Mesenchymal stem cell (in vitro differentiated cells and primary cell): ENCODE measurements around the gene RHEX.

Source experiments
- DNase-seq: peaks from one replicate; pipeline ENCODE4 v3.0.0-alpha.2; 2013
- H2AFZ ChIP-seq: one replicate; pipeline ENCODE4 v1.6.1; 2013; ENCODE audit warnings: low read depth, mild to moderate bottlenecking, control low read depth, inconsistent platforms, low read length, moderate library complexity
- H2AK5ac ChIP-seq: 2 replicates; pipeline ENCODE4 v1.6.1; 2013; ENCODE audit warnings: low read length, moderate library complexity, mild to moderate bottlenecking, inconsistent platforms; ENCODE audit not compliant: severe bottlenecking
- H2BK120ac ChIP-seq: one replicate; pipeline ENCODE4 v1.6.1; 2013; ENCODE audit warnings: low read depth, mild to moderate bottlenecking, inconsistent platforms, low read length, moderate library complexity
- H2BK12ac ChIP-seq, 2 experiments: one replicate each; pipeline ENCODE4 v1.6.1; 2013; ENCODE audit warnings: inconsistent platforms in 2 of 2, low read length in 2 of 2, mild to moderate bottlenecking in 2 of 2, moderate library complexity in 2 of 2, control low read depth in 1 of 2
- H2BK15ac ChIP-seq: one replicate; pipeline ENCODE4 v1.6.1; 2013; ENCODE audit warnings: mild to moderate bottlenecking, low read depth, inconsistent platforms; ENCODE audit not compliant: poor library complexity, severe bottlenecking
- H2BK5ac ChIP-seq: 2 replicates; pipeline ENCODE4 v1.6.1; 2013; ENCODE audit warnings: low read depth, mild to moderate bottlenecking, low read length, control low read depth, inconsistent platforms; ENCODE audit not compliant: poor library complexity, severe bottlenecking
- H3K14ac ChIP-seq, 2 experiments: one replicate each; pipeline ENCODE4 v1.6.1; 2013; ENCODE audit warnings: inconsistent platforms in 2 of 2, low read length in 2 of 2, control low read depth in 1 of 2, mild to moderate bottlenecking in 1 of 2, moderate library complexity in 1 of 2
- H3K18ac ChIP-seq, 2 experiments: one replicate each; pipeline ENCODE4 v1.6.1; 2013; ENCODE audit warnings: inconsistent platforms in 2 of 2, low read length in 2 of 2, control low read depth in 1 of 2, low read depth in 1 of 2, mild to moderate bottlenecking in 1 of 2
- H3K23ac ChIP-seq, 2 experiments: one replicate each; pipeline ENCODE4 v1.6.1; 2013; ENCODE audit warnings: inconsistent platforms in 2 of 2, low read length in 2 of 2, mild to moderate bottlenecking in 2 of 2, moderate library complexity in 2 of 2, control low read depth in 1 of 2
- H3K27ac ChIP-seq: 2 replicates; pipeline ENCODE4 v1.5.1; 2013; ENCODE audit warnings: mild to moderate bottlenecking, moderate library complexity, low read length, control low read depth, inconsistent platforms; ENCODE audit not compliant: poor library complexity, severe bottlenecking
- H3K27me3 ChIP-seq, 2 experiments: 2 replicates each; pipeline versions ENCODE4 v1.6.1 to v1.7.0; 2013; ENCODE audit warnings: low read length in 2 of 2, mild to moderate bottlenecking in 2 of 2, moderate library complexity in 2 of 2, control low read depth in 1 of 2, inconsistent platforms in 1 of 2; ENCODE audit not compliant: control insufficient read depth in 1 of 2, insufficient read depth in 1 of 2
- H3K36me3 ChIP-seq, 2 experiments: 2 replicates each; pipeline versions ENCODE4 v1.6.1 to v1.7.0; 2013; ENCODE audit warnings: low read length in 2 of 2, control low read depth in 1 of 2, inconsistent platforms in 1 of 2, low read depth in 1 of 2, mild to moderate bottlenecking in 1 of 2; ENCODE audit not compliant: insufficient read depth in 2 of 2, control insufficient read depth in 1 of 2
- H3K4ac ChIP-seq, 2 experiments: one replicate each; pipeline ENCODE4 v1.6.1; 2013; ENCODE audit warnings: inconsistent platforms in 2 of 2, low read length in 2 of 2, mild to moderate bottlenecking in 2 of 2, moderate library complexity in 2 of 2, control low read depth in 1 of 2, low read depth in 1 of 2
- H3K4me1 ChIP-seq: 2 replicates; pipeline ENCODE4 v1.6.1; 2013; ENCODE audit warnings: low read depth, low read length, control low read depth; ENCODE audit not compliant: control insufficient read depth, insufficient read depth
- H3K4me2 ChIP-seq: 2 replicates; pipeline ENCODE4 v1.6.1; 2013; ENCODE audit warnings: low read length, mild to moderate bottlenecking, inconsistent platforms; ENCODE audit not compliant: poor library complexity, severe bottlenecking
- H3K4me3 ChIP-seq, 2 experiments: 2 replicates each; pipeline versions ENCODE4 v1.5.1 to v1.7.0; 2013; ENCODE audit warnings: low read length in 2 of 2, mild to moderate bottlenecking in 2 of 2, control low read depth in 1 of 2, low read depth in 1 of 2; ENCODE audit not compliant: insufficient read depth in 1 of 2
- H3K79me1 ChIP-seq: replicated peaks from 2 replicates; pipeline ENCODE4 v1.6.1; 2013; ENCODE audit warnings: mild to moderate bottlenecking, control low read depth, low read length, inconsistent platforms; ENCODE audit not compliant: poor library complexity, severe bottlenecking
- H3K9ac ChIP-seq: 2 replicates; pipeline ENCODE4 v1.7.0; 2013; ENCODE audit warnings: mild to moderate bottlenecking, low read length, moderate library complexity
- H3K9me3 ChIP-seq: 2 replicates; pipeline ENCODE4 v1.7.0; 2013; ENCODE audit warnings: mild to moderate bottlenecking, low read length; ENCODE audit not compliant: control insufficient read depth
- H4K8ac ChIP-seq: one replicate; pipeline ENCODE4 v1.6.1; 2013; ENCODE audit warnings: inconsistent platforms, mild to moderate bottlenecking, low read length, moderate library complexity
- H4K91ac ChIP-seq: one replicate; pipeline ENCODE4 v1.6.1; 2013; ENCODE audit warnings: mild to moderate bottlenecking, low read length, inconsistent platforms
- WGBS: methylation state at CpG from one replicate; pipeline ENCODE4 v1.1.7; 2013; ENCODE audit warnings: mixed read lengths; 5-methylcytosine and 5-hydroxymethylcytosine counted together

Gene RHEX

GRCh38 chr1:206005234-206005633 is 47.7 kb upstream of the RHEX start:
- Histone ChIP-seq H2BK15ac (peak overlapping the region; percentile 21), H3K4ac (no peak overlapping the region), H3K4me2 (no peak overlapping the region), H2BK120ac (no peak overlapping the region), H3K4me1 (peaks cover 24% of the 10 kb centered on the region), H2AK5ac (no peak overlapping the region), H2BK5ac (no peak overlapping the region), H3K9ac (no peak overlapping the region), H3K27ac (no peak overlapping the region), H2BK12ac (no peak overlapping the region), H2AFZ (no peak overlapping the region), H3K27me3 (no peaks in the 10 kb centered on the region), H3K18ac (no peak overlapping the region), H3K4me3 (no peak overlapping the region), H3K23ac (no peak overlapping the region), H4K91ac (no peak overlapping the region), H4K8ac (no peak overlapping the region), H3K14ac (no peak overlapping the region), H3K9me3 (no peaks in the 10 kb centered on the region), H3K79me1 (no peaks in the 10 kb centered on the region), H3K36me3 (no peaks in the 10 kb centered on the region)
- WGBS: 95% methylated on average over 7 of the region's 7 CpGs
- DNase-seq: no peak

GRCh38 chr1:206005778-206006180 is 47.2 kb upstream of the RHEX start:
- no peak overlapping the region for H2BK120ac ChIP-seq
- H3K14ac ChIP-seq: no peak overlapping the region
- H2BK5ac ChIP-seq: no peak overlapping the region
- no peak overlapping the region for H3K23ac ChIP-seq
- no peak overlapping the region for H3K4me2 ChIP-seq
- H3K9ac ChIP-seq: no peak overlapping the region
- H3K4me1 ChIP-seq: peaks cover 20% of the 10 kb centered on the region
- H3K18ac ChIP-seq: no peak overlapping the region
- no peak overlapping the region for H2AK5ac ChIP-seq
- no peaks in the 10 kb centered on the region for H3K9me3 ChIP-seq
- H3K27ac ChIP-seq: no peak overlapping the region
- no peaks in the 10 kb centered on the region for H3K36me3 ChIP-seq
- H3K27me3 ChIP-seq: no peaks in the 10 kb centered on the region
- H2BK12ac ChIP-seq: no peak overlapping the region
- H4K91ac ChIP-seq: no peak overlapping the region
- H2AFZ ChIP-seq: no peak overlapping the region
- no peak overlapping the region for H4K8ac ChIP-seq
- DNase-seq: no peak
- no peaks in the 10 kb centered on the region for H3K79me1 ChIP-seq
- H2BK15ac ChIP-seq: no peak overlapping the region
- WGBS: 72% methylated on average over 8 of the region's 8 CpGs
- H3K4me3 ChIP-seq: no peak overlapping the region
- H3K4ac ChIP-seq: no peak overlapping the region

- no peaks in the 10 kb centered on the region for H3K27me3 ChIP-seq
- no peak overlapping the region for H3K4me3 ChIP-seq
- H2AK5ac ChIP-seq: no peak overlapping the region
- no peak overlapping the region for H2BK15ac ChIP-seq
- H3K36me3 ChIP-seq: no peaks in the 10 kb centered on the region
- WGBS: 95% methylated on average over 4 of the region's 4 CpGs
- H3K4ac ChIP-seq: no peak overlapping the region
- H2BK5ac ChIP-seq: peak overlapping the region; percentile 24
- no peak overlapping the region for H3K18ac ChIP-seq
- H2BK120ac ChIP-seq: no peak overlapping the region
- no peaks in the 10 kb centered on the region for H3K9me3 ChIP-seq
- peaks cover 13% of the 10 kb centered on the region for H3K4me1 ChIP-seq
- no peak overlapping the region for H2AFZ ChIP-seq
- H3K4me2 ChIP-seq: no peak overlapping the region
- no peak overlapping the region for H3K14ac ChIP-seq
- no peak for DNase-seq
- H3K23ac ChIP-seq: no peak overlapping the region
- H4K8ac ChIP-seq: no peak overlapping the region
- H3K9ac ChIP-seq: no peak overlapping the region
- no peaks in the 10 kb centered on the region for H3K79me1 ChIP-seq
- H2BK12ac ChIP-seq: no peak overlapping the region
- H4K91ac ChIP-seq: peak overlapping the region; percentile 4
- H3K27ac ChIP-seq: no peak overlapping the region
Observed at GRCh38 chr1:206006946-206007345, 46.0 kb upstream of the RHEX start.

GRCh38 chr1:206010060-206010459 is 42.9 kb upstream of the RHEX start:
- H2AK5ac ChIP-seq: no peak overlapping the region
- no peak overlapping the region for H3K4me2 ChIP-seq
- no peak overlapping the region for H3K14ac ChIP-seq
- no peak overlapping the region for H3K4me3 ChIP-seq
- H2BK15ac ChIP-seq: no peak overlapping the region
- H3K4me1 ChIP-seq: peaks cover 1% of the 10 kb centered on the region
- H4K91ac ChIP-seq: no peak overlapping the region
- no peak overlapping the region for H2BK5ac ChIP-seq
- no peak overlapping the region for H2BK120ac ChIP-seq
- no peak overlapping the region for H3K9ac ChIP-seq
- no peak overlapping the region for H3K27ac ChIP-seq
- no peaks in the 10 kb centered on the region for H3K27me3 ChIP-seq
- peak; percentile 15 for DNase-seq
- H3K79me1 ChIP-seq: no peaks in the 10 kb centered on the region
- H3K4ac ChIP-seq: no peak overlapping the region
- 20% methylated on average over 5 of the region's 5 CpGs for WGBS
- no peak overlapping the region for H4K8ac ChIP-seq
- H2AFZ ChIP-seq: no peak overlapping the region
- H3K18ac ChIP-seq: no peak overlapping the region
- H2BK12ac ChIP-seq: no peak overlapping the region
- no peaks in the 10 kb centered on the region for H3K36me3 ChIP-seq
- no peak overlapping the region for H3K23ac ChIP-seq
- no peaks in the 10 kb centered on the region for H3K9me3 ChIP-seq
